HG03521 (cell line): ENCODE data around the gene ACAP3.
"Not testable (repeated sequence)": the region's sequence is repeated elsewhere in the genome, so short reads cannot be mapped to it uniquely, and the experiment has no call there.

Experiments used
- ATAC-seq: cut with Tn5 transposase; IDR thresholded peaks from one replicate; pipeline ENCODE4 v1.9.1; 2021; ENCODE audit warnings: mild to moderate bottlenecking, moderate library complexity; ENCODE audit not compliant: unreplicated experiment

Gene ACAP3

DNA sequence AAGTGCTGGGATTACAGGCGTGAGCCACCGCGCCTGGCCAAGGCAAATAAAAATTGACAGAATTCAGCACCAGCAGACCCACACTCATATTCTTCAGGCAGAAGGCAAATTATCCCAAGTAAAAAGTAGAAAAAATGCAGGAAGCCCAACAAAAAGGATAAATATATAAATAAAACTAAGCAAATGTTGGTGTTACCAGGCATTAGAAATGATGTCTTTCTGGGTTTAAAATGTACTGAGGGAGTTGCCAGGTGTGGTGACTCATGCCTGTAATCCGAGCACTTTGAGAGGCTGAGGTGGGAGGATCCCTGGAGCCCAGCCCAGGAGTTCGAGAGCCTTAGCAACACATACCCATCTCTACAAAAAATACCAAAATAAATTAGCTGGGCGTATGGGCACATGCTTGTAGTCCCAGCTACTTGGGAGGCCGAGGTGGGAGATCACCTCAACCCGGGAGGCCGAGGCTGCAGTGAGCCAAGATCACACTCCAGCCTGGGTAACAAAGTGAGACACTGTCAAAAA is 10.5 kb upstream of the ACAP3 start:
- ATAC-seq = no peak

DNA sequence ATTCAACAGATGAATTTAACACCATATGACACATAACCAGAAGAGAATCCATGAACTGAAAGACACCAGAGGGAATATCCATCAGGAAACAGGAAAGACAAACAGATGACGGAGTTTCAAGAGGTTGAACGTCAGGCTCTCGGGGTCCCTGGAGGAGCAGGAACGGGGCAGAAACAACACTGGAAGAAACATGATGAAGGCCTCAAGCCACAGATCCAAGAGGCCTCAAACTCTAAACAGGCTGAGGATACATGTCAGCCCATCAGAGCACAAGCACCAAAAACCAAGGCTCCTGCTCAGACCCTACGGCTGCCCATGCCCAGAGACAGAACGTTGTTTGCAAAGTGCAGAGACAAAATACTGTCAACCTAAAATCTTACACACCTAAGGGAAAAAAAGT is 9.7 kb upstream of the ACAP3 start:
- ATAC-seq = no peak

DNA sequence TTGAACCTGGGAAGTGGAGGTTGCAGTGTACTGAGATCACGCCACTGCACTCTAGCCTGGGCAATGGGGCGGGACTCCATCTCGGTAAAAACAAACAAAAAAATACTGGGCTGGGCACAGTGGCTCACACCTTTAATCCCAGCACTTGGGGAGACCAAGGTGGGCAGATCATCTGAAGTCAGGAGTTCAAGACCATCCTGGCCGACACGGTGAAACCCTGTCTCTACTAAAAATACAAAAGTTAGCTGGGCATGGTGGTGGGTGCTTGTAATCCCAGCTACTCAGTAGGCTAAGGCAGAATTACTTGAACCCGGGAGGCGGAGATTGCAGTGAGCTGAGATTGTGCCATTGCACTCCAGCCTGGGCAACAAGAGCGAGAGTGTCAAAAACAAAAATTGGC is 8.5 kb upstream of the ACAP3 start:
- ATAC-seq = not testable (repeated sequence)

DNA sequence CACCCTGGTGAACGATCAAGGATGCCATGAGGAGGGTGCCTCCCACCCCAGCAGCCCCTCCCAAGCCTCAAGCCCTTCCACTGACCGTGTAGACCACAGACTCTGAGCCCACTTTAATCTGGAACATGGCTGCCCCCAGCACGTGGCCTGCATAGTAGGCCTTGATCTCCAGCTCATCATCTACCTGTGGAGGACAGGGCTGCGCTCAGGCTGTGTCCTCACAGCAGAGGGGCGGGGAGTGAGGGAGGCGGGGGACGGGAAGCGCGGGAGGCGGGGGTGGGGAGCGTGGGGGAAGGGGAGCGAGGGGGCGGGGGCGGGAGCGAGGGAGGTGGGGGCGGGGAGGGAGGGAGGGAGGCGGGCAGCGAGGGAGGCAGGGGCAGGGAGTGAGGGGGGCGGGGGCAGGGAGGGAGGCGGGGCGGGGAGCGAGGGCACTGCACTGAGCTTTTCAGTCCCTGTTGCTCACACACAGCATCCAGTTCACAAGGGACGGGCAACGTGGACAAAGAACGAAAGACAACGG is 7.8 kb upstream of the ACAP3 start:
- ATAC-seq = no peak

DNA sequence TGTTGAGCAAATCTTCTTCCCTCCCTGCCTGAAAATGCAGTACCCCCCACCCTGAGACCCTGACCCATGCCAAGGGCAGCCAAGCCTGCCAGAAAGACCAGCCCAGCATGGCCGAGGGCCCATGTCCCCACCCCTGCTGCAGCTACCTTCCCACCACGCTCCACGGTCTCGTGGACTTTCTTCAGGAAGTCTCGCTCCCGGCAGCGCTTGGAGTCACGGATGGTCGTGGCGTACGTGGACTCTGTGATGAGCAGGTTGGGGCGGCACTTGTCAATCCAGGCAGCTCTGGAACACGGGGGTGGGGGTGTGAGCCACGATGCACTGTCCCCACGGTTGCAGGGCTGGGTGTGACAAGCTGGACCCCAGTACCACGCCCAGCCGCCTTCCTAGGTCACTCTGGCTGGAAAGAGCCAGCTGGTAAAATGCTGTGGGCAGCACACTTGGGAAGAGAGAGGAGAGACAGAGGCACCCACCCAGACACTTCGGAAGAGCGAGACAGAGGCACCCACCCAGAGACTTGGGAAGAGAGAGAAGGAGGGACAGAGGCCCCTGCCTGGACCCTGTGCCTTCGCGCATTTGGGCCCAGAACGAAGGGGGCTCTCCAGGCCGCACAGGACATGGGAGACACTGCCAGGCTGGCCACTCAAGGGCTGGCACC is 7.1 kb upstream of the ACAP3 start:
- ATAC-seq = no peak

DNA sequence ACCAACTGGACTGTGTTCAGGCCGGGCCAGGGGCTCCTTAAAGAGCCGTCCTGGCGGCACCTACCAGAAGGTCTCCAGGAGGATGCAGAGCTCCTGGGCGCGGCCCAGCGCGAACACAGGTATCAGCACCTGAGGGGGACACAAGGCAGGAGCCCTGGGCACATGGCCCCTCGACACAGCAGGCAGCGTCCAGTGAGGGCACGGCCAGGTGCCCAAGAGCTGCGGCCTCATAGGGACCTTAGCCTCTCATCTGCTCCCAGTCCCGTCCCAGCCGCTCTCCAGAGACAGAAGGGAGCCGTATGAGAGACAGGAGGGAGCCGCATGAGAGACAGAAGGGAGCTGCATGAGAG is 6.5 kb upstream of the ACAP3 start:
- no peak for ATAC-seq

DNA sequence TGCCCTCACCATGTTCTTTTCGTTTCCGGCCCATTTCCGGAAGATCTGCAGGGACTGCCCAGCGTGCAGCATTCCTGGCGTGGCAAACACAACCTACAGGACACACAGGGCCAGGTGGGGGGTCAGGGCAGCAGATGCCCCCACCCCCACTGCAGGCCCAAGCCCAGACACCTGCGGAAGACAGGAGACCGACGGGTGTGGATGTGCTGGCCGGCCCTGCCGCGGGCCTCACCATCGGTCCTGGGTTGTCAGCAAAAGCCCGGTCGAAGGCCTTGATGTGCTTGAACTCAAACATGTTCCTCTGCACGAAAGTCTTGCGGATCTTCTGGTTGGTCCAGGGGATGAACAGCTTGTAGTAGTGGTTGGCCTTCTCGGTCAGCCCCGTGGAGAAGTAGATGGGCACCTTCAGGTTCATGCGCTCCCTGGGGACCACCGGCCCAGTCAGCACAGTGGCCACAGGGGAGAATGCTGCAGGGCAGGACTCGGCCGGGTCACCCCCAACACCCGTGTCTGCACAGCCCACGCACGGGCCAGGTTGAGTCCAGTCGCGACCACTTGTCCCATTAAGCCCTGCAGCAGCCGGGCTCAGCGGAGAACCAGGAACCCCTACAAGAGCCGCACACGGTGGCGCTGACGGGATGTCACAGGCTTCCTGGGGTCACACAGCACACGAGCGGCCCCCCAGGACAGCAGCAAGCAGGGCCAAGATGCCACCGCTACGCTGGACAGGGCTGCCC is 5.9 kb upstream of the ACAP3 start:
- no peak for ATAC-seq

DNA sequence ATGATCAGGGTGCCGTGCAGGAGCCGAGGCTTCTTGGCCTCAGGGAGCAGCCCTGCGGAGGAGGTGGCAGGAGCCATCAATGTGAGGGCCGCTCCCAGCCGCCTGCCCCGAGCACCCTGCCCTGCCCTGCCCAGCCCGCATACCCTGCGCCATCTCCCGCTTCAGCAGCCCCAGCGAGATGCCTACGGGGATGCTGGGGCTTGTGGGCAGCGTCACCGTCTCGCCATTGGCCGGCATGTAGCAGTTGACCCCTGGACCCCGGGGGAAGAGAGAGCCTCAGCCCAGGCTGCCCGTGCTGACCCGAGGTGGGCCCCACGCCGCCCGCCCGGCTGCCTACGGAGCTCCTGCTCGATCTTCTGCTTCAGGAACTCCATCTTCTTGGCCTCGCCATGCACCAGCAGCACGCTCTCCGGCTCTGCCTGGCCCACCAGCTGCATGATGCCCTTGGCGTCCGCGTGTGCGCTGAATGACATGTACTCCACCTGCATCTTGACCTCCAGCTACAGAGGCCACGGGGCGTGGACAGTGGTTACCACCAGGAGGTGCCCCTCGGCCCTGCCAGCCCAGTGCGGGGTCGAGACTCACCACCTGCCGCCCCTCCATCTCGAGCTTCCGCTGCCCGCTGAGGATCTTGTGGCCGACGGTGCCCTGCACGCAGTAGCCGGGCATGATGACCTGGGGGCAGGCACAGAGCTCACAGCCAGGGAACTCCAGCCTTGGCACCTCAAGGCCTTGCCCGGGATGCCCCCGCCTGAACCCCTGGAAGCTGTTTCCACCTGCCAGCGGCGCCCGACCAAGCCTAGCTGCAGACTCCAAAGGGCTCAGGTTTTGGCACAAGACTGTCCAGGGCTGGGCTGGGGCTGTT is 5.0 kb upstream of the ACAP3 start:
- ATAC-seq = no peak

DNA sequence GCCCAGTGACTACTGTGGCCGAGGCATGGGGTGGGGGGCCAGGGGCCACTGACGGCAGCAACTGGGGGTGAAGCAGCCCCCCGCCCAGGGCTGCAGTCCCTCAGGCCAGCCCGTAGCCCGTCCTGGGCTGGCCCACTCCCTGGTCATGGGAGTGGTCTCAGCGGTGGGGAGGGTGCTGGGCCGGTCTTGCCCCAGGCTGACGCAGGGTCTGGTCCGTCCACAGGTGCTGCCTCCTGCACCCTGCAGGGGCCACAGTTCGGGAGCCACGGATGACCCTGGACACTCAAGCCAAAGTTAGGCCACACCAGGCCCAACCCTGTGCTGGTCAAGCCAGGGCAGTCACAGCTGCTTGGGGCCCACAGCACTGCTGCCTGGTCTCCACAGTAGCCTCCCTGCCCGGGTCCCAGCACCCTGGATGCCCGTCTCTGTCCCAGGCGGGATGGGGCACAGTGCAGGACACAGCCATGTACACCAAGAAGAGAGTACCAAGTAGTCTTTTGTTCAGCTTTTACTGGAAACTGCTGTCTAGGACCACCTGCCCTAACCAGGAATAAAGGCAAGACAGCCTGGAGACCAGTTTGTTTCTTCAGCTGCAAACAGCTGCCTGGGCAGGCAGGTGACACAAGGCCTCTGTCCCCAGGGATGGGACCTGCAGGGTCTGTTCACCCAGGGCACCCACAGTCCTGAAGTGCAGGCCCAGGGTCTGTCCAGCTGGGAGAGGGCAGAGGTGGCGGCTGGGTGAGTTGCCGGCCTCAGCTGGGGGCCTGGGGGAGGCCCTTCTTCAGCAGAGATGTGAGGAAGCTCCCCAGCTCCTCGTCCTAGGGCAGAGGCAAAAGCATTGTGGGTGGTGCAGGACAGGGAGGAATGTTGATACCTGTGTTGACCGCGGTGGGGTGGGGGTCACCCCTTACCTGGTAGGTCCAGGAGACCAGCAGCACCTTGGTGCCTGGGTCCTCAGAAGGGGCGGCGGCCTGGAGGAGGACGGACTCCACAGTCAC is 3.7 kb upstream of the ACAP3 start:
- no peak for ATAC-seq

DNA sequence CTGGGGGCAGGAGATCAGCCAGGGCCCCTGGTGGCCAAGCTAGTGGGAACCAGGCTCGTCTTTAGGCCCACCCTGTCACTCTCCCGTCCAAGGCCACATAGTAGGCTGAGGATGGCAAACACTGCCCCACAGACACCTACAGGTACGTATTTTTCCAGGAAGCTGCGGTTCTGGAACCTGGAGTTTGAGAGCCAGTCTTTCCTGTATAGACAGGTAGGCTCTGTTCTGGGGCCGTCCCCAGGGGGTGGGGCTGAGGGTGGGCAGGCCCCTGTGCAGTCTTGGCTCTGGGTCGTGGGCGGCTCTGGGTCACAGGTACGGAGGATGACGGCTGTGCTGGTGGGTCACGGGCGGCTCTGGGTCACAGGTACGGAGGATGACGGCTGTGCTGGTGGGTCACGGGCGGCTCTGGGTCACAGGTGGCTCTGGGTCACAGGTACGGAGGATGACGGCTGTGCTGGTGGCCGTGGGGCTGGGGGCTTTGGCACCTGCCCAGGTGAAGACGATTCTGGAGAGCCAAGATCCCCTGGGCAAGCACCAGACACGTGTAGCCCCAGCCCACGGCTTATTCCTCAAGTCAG is 2.8 kb upstream of the ACAP3 start:
- ATAC-seq = no peak

DNA sequence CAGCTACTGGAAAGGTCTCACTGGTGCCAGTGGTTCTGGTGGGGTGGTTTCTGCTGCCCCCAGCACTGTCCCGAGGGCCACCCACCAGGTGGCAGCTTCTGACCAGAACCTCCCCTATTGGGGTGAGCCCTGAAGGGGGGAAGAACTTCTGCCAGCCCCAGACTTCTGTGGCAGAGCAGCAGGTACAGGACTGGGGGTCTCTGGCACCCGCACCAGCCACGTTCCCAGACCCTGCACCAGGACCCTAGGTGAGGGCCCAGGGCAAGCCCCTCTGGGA is 2.3 kb upstream of the ACAP3 start:
- ATAC-seq = no peak

DNA sequence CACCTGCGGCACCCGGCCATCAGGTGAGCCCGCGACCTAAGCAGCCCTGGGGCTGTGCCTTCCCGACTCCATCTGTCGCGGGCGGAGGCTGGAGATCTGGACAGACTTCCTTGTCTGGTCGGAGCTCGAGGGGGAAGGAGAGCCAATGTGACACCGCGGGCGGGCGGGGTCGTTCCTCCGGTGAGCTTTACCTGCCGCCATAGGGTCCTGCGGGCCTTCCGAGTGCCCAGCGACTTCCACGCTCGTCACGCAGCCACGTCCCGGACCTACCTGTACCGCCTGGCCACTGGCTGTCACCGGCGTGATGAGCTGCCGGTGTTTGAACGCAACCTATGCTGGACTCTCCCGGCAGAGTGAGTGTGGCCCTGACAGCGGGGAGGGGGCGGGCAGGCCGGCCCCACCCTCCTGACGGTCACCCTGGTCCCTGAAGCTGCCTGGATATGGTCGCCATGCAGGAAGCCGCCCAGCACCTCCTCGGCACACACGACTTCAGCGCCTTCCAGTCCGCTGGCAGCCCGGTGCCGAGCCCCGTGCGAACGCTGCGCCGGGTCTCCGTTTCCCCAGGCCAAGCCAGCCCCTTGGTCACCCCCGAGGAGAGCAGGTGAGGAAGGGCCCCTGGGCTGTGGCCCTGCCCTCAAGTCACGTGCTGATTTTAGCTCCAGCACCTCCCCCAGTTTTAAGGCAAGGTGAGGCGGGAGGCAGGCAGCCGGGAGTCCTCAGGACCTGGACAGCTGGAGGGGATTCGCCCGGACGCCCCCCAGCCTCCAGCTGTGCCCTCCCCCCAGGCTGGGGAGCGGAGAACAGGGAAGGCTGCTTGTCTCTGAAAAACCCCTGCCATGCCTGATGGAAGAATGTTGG is 1.8 kb upstream of the ACAP3 start:
- no peak for ATAC-seq

DNA sequence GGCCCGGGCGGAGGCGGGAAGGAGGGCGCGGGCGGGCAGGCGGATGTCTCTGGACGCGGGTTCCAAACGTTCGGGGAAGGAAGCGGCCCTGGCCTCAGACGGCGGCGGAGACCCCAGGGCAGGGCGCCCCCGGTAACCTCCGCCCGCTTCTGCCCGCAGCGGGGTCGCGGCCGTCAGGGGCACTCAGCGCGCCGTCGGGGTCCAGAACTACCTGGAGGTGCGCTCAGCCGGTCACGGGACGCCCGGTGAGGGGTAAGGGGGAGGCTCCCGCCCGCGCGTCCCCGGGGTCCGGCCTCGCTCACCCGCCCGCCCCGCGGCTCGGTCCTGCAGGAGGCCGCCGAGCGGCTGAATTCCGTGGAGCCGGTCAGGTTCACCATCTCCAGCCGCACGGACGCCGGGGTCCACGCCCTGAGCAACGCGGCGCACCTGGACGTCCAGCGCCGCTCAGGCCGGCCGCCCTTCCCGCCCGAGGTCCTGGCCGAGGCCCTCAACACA is 1.1 kb upstream of the ACAP3 start:
- no peak for ATAC-seq

DNA sequence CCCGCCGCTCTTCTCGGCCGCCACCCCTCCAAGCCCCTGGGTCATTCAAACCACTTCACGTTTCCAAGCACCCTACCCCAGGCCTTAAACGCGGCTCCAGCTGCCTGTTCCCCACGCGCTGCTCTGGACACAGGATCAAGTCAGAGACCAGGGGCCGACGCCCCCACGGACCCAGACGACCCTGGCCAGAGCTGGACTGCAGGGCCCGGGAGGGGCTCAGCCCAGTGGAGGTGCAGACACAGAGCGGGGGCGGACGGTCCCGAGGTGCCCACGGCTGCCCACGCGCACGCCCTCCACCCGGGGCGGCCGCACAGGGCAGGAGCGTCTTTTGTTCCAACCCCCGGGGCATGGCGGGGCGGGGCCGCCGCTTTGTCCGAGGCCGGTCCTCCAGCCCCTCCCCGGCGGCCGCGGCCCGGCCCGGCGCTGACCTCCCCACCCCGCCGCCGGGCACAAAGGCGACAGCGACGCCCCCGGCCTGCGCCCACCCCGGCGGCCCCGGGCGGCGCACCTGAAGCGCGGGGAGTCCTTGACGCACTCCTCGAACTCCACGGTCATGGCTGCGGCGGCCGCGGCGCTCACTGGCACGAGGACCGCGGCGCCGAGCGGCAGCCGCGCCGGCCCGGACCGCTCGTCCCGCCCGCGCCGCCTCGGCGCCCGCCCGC is 338 bp downstream of the ACAP3 start:
- ATAC-seq = peak; percentile 2

DNA sequence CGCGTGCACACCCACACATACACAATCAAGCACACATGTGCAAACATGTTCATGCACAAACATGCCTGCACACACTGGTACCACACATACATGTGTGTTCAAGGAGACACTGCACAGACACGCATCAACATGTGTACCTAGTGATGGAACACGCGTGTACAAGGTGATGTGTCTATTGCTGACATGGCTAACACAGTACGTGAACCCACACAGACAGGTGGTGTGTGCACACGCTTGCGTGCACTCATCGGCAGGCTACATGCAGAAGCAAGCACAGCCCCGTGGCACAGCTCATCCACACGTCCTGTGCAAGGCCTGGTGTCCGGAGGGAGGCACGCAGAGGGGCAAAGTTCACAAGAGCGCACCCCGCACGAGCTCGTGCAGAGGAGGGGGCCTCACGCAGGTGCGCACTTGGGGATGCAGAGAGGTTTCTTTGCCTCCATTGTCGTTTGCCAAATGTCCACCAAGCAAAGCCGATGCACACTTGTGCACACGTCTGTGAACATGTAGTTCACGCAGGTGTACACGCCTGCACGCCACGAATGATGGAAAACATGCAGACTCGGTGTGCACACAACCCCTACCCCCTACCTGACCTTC is 969 bp downstream of the ACAP3 start:
- ATAC-seq = no peak

DNA sequence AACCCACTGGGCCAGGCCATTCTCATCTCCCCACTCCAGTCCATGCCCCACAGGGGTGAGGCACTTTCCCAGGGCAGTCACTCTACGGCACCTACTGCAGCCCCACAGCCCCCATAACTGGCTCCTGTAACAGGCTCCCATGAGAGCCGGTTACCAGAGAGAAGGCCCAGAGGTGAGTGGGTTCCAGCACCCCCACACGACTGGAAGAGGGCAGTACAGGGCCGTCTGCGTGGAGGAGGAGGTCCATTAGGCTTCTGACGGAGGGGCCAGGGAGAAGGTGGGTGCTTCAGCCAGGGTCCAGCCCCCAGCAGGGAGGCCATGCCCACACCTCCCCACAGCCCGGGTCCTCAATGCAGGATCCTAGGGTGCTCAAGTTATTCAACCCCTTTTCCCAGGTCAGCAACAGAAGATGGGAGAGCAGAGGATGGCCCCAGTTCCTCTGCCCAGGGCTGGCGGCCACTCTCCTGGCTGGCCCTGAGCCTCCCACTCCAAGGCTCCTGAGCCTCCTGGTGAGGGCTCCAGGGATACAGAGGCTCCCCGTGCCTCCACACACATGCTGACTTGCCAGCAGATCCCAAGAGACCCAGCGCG is 1.6 kb downstream of the ACAP3 start:
- ATAC-seq = no peak

DNA sequence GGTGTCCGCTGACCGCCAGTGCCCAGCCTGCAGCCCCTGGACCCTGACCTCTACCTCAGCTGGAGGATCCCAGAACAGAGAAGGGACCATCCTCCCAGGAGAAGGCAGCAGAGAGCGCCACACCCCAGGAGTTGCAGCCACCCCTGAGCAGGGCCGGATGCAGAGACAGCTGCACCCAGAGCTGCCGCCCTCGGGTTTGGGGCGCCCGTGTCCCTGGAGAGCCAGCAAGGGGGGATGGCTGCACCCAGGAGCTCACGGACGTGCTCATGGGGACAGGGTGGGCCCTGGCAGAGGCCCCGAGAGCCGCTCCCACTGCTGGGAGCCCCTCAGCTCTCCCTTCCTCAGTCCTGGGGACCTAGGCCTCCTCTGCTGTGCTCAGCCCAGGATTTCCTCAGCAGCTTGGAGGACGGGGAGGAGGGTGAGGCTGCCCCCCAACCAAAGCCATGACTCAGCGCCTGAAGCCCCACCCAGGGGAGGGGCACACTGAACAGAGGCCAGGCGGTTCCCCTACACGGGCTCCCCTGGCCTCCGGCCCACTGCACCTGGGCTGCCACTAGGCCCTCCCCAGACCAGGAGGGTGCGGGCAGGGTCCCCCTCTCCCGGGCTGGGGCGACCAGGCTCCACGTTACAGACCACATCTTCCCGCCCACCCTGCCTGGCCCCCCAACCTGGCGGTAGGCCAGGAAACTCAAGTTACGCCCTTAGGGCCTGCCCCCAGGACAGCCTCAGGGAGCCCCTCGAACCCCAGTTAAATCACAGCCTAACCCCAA is 2.2 kb downstream of the ACAP3 start:
- ATAC-seq = no peak
